HAP-1 (cell line): Measurements from ENCODE around the gene RHEB.

Experiments used
- DNase-seq, 2 experiments: peaks; one replicate each; pipeline ENCODE4 v3.0.0-alpha.2; 2016 to 2020; ENCODE audit warnings: low spot score in 2 of 2
- H3K27me3 ChIP-seq: fragments of 250-450 bp; sonication (Bioruptor Pico); 2 replicates; pipeline ENCODE4 v1.5.1; 2020; ENCODE audit warnings: low read depth, mild to moderate bottlenecking, moderate library complexity
- H3K36me3 ChIP-seq: fragments of 250-450 bp; sonication (Bioruptor Pico); replicated peaks from 2 replicates; pipeline ENCODE4 v1.5.1; 2020; ENCODE audit warnings: mild to moderate bottlenecking
- H3K4me1 ChIP-seq: fragments of 250-450 bp; sonication (Bioruptor Pico); 2 replicates; pipeline ENCODE4 v1.5.1; 2020; ENCODE audit warnings: mild to moderate bottlenecking
- H3K4me3 ChIP-seq: fragments of 250-450 bp; sonication (Bioruptor Pico); 2 replicates; pipeline ENCODE4 v1.5.1; 2020; ENCODE audit warnings: mild to moderate bottlenecking, moderate library complexity
- H3K9me3 ChIP-seq: fragments of 250-450 bp; sonication (Bioruptor Pico); 2 replicates; pipeline ENCODE4 v1.5.1; 2020; ENCODE audit warnings: mild to moderate bottlenecking, moderate library complexity
- in situ Hi-C: fragments of 300-500 bp; cut with MboI; formaldehyde crosslinking; loops from 3 replicates; pipeline ENCODE4 v1.14.3; 2020; ENCODE audit warnings: low sequenced_read_pairs, inconsistent platforms, mixed read lengths

Gene RHEB

DNA sequence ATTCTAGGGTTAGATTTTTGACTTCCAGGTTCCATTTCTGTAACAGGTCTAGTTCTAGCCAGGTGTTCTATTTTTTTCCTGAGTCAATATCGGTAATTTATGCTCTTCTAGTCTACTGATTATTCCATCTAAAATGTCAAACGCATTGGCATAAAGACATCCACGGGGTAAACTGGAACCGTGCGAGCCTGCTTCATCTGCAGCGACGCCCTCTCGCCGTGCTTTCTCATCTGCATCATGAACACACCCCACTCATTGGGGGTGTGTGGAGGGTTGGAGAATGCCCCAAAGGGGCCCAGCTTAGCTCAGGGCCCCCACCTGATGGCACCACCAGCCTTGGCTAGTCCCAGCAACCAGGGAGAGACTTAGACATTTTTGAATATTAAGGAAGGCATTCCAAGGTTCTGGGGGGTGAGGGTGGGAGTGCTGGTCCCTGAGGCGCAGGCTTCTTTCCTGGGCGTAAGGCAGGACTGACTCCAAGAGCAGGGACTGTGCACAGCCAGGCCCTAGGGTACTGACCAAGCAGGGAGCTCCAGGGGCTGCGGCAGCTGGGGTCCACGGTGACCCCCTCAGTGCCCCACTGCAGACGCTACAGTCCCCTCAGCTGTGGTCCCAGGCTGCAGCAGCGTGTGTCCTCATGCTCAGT is 66.9 kb downstream of the RHEB start:
- Histone ChIP-seq H3K4me3 (no peak overlapping the region), H3K4me1 (peaks cover 8% of the 10 kb centered on the region), H3K27me3 (peaks cover 2% of the 10 kb centered on the region), H3K36me3 (no peaks in the 10 kb centered on the region), H3K9me3 (peaks cover 4% of the 10 kb centered on the region)
- DNase-seq, result no peak
- in situ Hi-C loops, result no loop called here

- Histone ChIP-seq H3K4me1 (peaks cover 5% of the 10 kb centered on the region), H3K9me3 (no peaks in the 10 kb centered on the region), H3K27me3 (peaks cover 2% of the 10 kb centered on the region), H3K4me3 (no peak overlapping the region), H3K36me3 (no peaks in the 10 kb centered on the region)
- in situ Hi-C loops, result no loop called here
- no peak for DNase-seq
Measured at GRCh38 chr7:151451626-151452571, 67.8 kb downstream of the RHEB start.

DNA sequence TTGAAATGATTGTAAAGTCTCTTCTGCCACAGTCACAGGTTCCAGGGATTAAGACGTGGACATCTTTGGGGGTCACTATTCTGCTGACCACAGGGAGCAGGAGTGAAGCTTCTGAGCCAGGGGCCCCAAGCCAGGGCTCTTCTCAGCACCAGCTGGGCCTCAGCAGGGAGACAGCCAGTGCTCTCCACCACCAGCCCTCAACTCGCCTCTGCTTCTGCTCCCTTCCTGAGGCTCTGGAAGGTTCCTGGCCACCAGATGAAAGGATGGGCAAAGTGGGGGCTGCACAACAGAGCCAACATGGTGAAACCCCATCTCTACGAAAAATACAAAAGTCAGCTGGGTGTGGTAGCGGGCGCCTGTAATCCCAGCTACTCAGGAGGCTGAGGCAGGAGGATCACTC is 68.5 kb downstream of the RHEB start:
- in situ Hi-C loops, result no loop called here
- H3K27me3 ChIP-seq, result peaks cover 2% of the 10 kb centered on the region
- no peaks in the 10 kb centered on the region for H3K36me3 ChIP-seq
- no peak overlapping the region for H3K4me3 ChIP-seq
- DNase-seq, result no peak
- no peaks in the 10 kb centered on the region for H3K4me1 ChIP-seq
- H3K9me3 ChIP-seq, result no peaks in the 10 kb centered on the region

- Histone ChIP-seq H3K27me3 (peaks cover 2% of the 10 kb centered on the region), H3K9me3 (no peaks in the 10 kb centered on the region), H3K4me3 (no peak overlapping the region), H3K4me1 (no peaks in the 10 kb centered on the region), H3K36me3 (no peaks in the 10 kb centered on the region)
- in situ Hi-C loops, result no loop called here
- DNase-seq, result no peak
Measured at GRCh38 chr7:151449990-151450389, 69.7 kb downstream of the RHEB start.

DNA sequence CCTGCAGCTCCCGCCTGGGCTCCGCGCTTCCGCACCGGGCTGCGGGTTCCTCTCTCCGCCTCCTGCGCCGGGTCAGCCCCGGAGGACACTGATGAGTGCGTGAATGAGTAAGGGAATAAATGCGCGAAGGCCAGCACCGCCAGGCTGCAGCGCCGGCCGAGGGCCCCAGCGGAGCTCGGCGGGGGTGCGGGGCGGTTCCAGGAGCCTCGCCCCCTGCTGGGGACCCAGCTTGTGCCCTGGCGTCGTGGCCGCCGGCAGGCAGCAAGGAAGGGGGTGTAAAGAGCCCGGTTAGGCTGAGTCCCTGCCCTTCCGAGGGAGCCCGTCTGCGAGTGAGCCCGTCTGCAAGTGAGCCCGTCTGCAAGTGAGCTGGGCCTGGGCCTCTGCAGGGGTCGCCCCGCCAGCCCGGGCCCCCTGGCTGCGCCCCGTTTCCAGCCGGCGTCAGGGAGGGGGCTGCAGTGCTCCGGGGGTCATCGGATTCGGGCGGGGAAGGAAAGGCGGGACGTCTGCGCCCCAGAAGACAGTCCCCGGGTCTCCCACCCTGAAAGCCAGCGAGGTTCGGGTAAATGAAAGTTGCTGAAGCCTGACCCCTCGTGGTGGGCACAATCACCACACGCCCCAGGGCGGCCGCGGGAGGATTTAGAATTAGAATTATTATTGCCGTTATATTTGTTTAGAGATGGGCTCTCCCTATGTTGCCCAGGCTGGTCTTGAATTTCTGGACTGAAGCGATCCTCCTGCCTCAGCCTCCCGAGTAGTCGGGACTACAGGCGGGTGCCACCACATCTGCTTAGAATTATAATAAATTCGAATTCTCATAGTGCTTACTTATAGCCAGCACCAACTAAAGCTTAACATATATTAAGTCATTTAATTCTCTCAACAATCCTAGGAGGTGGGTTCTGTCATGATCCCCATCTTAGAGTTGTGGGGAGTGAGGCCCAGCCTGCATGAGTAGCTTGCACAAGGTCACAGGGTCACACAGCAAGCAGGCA is 71.1 kb downstream of the RHEB start:
- H3K27me3 ChIP-seq, result peaks cover 2% of the 10 kb centered on the region
- DNase-seq, result peak; percentile 50 to 80

GRCh38 chr7:151447901-151448260 is 71.8 kb downstream of the RHEB start:
- Histone ChIP-seq H3K4me1 (no peaks in the 10 kb centered on the region), H3K27me3 (peaks cover 2% of the 10 kb centered on the region), H3K9me3 (no peaks in the 10 kb centered on the region), H3K4me3 (no peak overlapping the region), H3K36me3 (no peaks in the 10 kb centered on the region)
- no peak for DNase-seq
- in situ Hi-C loops, result no loop called here

More for the DNA sequence above, 71.1 kb downstream of the RHEB start:
- no peaks in the 10 kb centered on the region for H3K4me1 ChIP-seq
- no peaks in the 10 kb centered on the region for H3K9me3 ChIP-seq
- in situ Hi-C loops, result no loop called here
- no peaks in the 10 kb centered on the region for H3K36me3 ChIP-seq
- peak overlapping the region; percentile 13; the same call in 1 of the 2 replicates for H3K4me3 ChIP-seq

- in situ Hi-C loops, result no loop called here
- Histone ChIP-seq H3K36me3 (no peaks in the 10 kb centered on the region), H3K4me3 (no peak overlapping the region), H3K9me3 (no peaks in the 10 kb centered on the region), H3K4me1 (no peaks in the 10 kb centered on the region), H3K27me3 (peaks cover 2% of the 10 kb centered on the region)
- no peak for DNase-seq
Measured at GRCh38 chr7:151447312-151447711, 72.4 kb downstream of the RHEB start.

DNA sequence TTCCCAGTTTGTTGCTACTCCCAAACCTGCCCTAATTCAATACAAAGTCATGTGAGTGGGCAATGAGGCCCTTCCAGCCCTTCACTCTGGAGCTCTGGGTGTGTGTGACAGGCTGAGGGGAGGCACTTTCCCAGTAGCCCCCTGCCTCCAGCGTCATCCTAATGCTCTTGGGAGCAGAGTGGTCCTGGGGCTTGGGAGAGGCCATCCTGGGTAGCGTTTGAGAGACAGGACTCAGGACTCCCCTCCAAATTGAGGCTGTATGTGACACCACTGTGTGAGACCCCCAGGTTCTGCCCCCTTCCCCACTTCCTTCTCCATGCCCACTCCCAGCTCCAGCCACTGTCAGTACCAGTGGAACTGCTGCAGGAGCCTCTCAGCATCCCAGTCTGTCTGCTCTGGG is 73.3 kb downstream of the RHEB start:
- Histone ChIP-seq H3K9me3 (no peaks in the 10 kb centered on the region), H3K4me1 (no peaks in the 10 kb centered on the region), H3K27me3 (peaks cover 2% of the 10 kb centered on the region), H3K4me3 (no peak overlapping the region), H3K36me3 (no peaks in the 10 kb centered on the region)
- DNase-seq, result no peak
- in situ Hi-C loops, result no loop called here

GRCh38 chr7:151444632-151445031 is 75.1 kb downstream of the RHEB start:
- no peaks in the 10 kb centered on the region for H3K27me3 ChIP-seq

DNA sequence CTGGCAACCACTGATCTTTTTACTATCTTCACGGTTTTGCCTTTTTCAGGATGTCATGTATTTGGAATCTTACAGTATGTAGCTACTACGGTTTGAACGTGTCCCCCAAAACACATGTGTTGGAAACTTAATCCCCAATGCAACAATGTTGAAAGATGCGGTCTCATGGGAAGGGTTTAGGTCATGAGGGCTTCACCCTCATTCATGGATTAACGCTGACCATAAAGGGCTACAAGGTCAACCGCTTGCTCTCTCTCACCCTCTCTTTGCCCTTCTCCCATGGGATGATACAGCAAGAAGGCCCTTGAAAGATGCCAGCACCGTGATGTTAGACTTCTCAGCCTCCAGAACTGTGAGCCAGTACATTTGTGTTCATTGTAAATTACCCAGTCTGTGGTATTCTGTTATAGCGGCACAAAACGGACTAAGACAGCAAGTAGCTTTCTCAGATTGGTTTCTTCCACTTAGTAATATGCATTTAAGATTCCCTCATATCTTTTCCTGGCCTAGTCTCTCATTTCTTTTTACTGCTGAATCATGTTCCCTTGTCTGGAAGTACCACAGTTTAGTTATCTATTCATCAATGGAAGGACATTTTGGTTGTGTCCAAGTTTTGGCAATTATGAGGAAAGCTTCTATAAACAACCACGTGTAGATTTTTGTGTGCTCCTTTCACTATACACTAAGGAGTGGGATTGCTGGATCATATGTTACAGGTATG is 76.8 kb downstream of the RHEB start:
- H3K27me3 ChIP-seq, result no peaks in the 10 kb centered on the region
- H3K4me1 ChIP-seq, result no peaks in the 10 kb centered on the region
- no peak overlapping the region for H3K4me3 ChIP-seq
- in situ Hi-C loops, result no loop called here
- no peaks in the 10 kb centered on the region for H3K9me3 ChIP-seq
- H3K36me3 ChIP-seq, result no peaks in the 10 kb centered on the region
- DNase-seq, result no peak

More at GRCh38 chr7:151444632-151445031, 75.1 kb downstream of the RHEB start:
- Histone ChIP-seq H3K4me1 (no peaks in the 10 kb centered on the region), H3K4me3 (no peak overlapping the region), H3K9me3 (no peaks in the 10 kb centered on the region), H3K36me3 (no peaks in the 10 kb centered on the region)
- no peak for DNase-seq
- in situ Hi-C loops, result no loop called here

GRCh38 chr7:151440799-151441445 is 78.8 kb downstream of the RHEB start:
- Histone ChIP-seq H3K4me3 (no peak overlapping the region), H3K27me3 (no peaks in the 10 kb centered on the region), H3K36me3 (no peaks in the 10 kb centered on the region), H3K9me3 (no peaks in the 10 kb centered on the region), H3K4me1 (no peaks in the 10 kb centered on the region)
- in situ Hi-C loops, result no loop called here
- DNase-seq, result no peak

GRCh38 chr7:151439855-151440798 is 79.6 kb downstream of the RHEB start, which contains the start of gene CRYGN:
CRYGN (minus strand) TSS chr7:151440141; CDS start chr7:151439917, 224 bp downstream.
- Histone ChIP-seq H3K4me1 (no peaks in the 10 kb centered on the region), H3K9me3 (no peaks in the 10 kb centered on the region), H3K27me3 (no peaks in the 10 kb centered on the region), H3K4me3 (no peak within 1 kb of the TSS), H3K36me3 (no peaks in the 10 kb centered on the region)
- DNase-seq, result no peak
- in situ Hi-C loops, result no loop called here
